ENCODE data around the gene LCN2.

GRCh38 chr9:128120741-128121465 lies 28.4 kb upstream of the LCN2 start:
- TF ChIP-seq CTCF (conservative IDR thresholded peaks at IDR 0.05; ENCODE audit: low read length) = no peak
- no peak for TF ChIP-seq EZH2phosphoT487 (IDR thresholded peaks at IDR 0.05; ENCODE audit: borderline replicate concordance)

Data from Loucy (cell line).